Liver (tissue), 3 donors: ENCODE data around the gene C9orf85.

Experiments used
- EGR1 ChIP-seq, 2 donors: IDR thresholded peaks; 2 replicates each; pipeline ENCODE4 v1.6.1; 2016 to 2018; ENCODE audit warnings: antibody characterized with exemption in 2 of 2, low read depth in 2 of 2
- GABPA ChIP-seq, 2 donors: IDR thresholded peaks in 1 of 2; conservative IDR thresholded peaks in 1 of 2; 2 replicates each; pipeline ENCODE4 v1.6.1; 2016; ENCODE audit warnings: antibody characterized with exemption in 2 of 2, mild to moderate bottlenecking in 1 of 2, moderate library complexity in 1 of 2
- JUND ChIP-seq, 2 donors: IDR thresholded peaks; 2 replicates each; pipeline ENCODE4 v1.6.1; 2016; ENCODE audit warnings: antibody characterized with exemption in 2 of 2
- RAD21 ChIP-seq, 2 donors: IDR thresholded peaks; 2 replicates each; pipeline ENCODE4 v1.6.1; 2016; ENCODE audit warnings: antibody characterized with exemption in 2 of 2, mild to moderate bottlenecking in 2 of 2
- SP1 ChIP-seq: IDR thresholded peaks from 2 replicates; pipeline ENCODE4 v1.6.1; 2018; ENCODE audit warnings: antibody characterized with exemption, mild to moderate bottlenecking
- TAF1 ChIP-seq: conservative IDR thresholded peaks from 2 replicates; pipeline ENCODE4 v1.6.1; 2016; ENCODE audit warnings: antibody characterized with exemption, mild to moderate bottlenecking
- YY1 ChIP-seq: IDR thresholded peaks from 2 replicates; pipeline ENCODE4 v1.6.1; 2016; ENCODE audit warnings: antibody characterized with exemption, mild to moderate bottlenecking
- TF ChIP-seq, protein P1 (sequence below): fragments of 150-350 bp; IDR thresholded peaks from 2 replicates; pipeline ENCODE4 v1.5.1; 2017; ENCODE audit warnings: improper control_type of control experiment, low read depth, low read length; ENCODE audit not compliant: missing input control
- TF ChIP-seq, protein P2 (sequence below): IDR thresholded peaks from 2 replicates; pipeline ENCODE4 v1.6.1; 2016; ENCODE audit warnings: antibody characterized with exemption
- TF ChIP-seq, protein P3 (sequence below): IDR thresholded peaks from 2 replicates; pipeline ENCODE4 v1.6.1; 2016; ENCODE audit warnings: antibody characterized with exemption
- TF ChIP-seq, protein P4 (sequence below): IDR thresholded peaks from 2 replicates; pipeline ENCODE4 v1.6.1; 2016; ENCODE audit warnings: antibody characterized with exemption, mild to moderate bottlenecking
- TF ChIP-seq, protein P5 (sequence below): IDR thresholded peaks from 2 replicates; pipeline ENCODE4 v1.6.1; 2016; ENCODE audit warnings: antibody characterized with exemption
- donor health status: healthy.
- donor health status: healthy.

DNA sequence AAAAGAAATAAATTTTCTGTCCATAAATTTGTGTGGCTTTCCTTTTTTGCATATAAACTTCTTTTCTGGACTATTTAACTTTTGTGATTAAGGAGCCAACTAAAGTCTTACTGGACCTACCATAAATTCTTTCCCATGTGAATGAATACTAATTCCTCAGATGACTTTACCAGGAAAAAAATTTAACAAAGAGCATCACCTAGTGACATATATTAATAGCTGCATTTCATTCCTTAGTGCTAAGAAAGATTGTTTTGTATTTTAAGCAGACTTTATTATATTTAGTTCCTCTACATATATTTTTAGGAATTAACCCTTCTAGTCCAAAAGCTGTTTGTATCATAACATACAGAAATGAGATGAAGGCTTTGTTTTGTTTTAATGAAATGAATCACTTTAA lies 64.4 kb downstream of the C9orf85 start:
- TF ChIP-seq YY1, result no peak
- TF ChIP-seq, protein P1, sequence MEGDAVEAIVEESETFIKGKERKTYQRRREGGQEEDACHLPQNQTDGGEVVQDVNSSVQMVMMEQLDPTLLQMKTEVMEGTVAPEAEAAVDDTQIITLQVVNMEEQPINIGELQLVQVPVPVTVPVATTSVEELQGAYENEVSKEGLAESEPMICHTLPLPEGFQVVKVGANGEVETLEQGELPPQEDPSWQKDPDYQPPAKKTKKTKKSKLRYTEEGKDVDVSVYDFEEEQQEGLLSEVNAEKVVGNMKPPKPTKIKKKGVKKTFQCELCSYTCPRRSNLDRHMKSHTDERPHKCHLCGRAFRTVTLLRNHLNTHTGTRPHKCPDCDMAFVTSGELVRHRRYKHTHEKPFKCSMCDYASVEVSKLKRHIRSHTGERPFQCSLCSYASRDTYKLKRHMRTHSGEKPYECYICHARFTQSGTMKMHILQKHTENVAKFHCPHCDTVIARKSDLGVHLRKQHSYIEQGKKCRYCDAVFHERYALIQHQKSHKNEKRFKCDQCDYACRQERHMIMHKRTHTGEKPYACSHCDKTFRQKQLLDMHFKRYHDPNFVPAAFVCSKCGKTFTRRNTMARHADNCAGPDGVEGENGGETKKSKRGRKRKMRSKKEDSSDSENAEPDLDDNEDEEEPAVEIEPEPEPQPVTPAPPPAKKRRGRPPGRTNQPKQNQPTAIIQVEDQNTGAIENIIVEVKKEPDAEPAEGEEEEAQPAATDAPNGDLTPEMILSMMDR, result peak; percentile 37
- no peak for TF ChIP-seq SP1
- TF ChIP-seq, protein P2, sequence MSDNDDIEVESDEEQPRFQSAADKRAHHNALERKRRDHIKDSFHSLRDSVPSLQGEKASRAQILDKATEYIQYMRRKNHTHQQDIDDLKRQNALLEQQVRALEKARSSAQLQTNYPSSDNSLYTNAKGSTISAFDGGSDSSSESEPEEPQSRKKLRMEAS, result no peak
- no peak for TF ChIP-seq TAF1
- TF ChIP-seq GABPA (IDR thresholded peaks at IDR 0.05 in 1 of 2, conservative IDR thresholded peaks at IDR 0.05 in 1 of 2), result no peak
- no peak for TF ChIP-seq JUND (IDR thresholded peaks at IDR 0.05)
- TF ChIP-seq, protein P3, sequence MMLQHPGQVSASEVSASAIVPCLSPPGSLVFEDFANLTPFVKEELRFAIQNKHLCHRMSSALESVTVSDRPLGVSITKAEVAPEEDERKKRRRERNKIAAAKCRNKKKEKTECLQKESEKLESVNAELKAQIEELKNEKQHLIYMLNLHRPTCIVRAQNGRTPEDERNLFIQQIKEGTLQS, result no peak
- TF ChIP-seq, protein P4, sequence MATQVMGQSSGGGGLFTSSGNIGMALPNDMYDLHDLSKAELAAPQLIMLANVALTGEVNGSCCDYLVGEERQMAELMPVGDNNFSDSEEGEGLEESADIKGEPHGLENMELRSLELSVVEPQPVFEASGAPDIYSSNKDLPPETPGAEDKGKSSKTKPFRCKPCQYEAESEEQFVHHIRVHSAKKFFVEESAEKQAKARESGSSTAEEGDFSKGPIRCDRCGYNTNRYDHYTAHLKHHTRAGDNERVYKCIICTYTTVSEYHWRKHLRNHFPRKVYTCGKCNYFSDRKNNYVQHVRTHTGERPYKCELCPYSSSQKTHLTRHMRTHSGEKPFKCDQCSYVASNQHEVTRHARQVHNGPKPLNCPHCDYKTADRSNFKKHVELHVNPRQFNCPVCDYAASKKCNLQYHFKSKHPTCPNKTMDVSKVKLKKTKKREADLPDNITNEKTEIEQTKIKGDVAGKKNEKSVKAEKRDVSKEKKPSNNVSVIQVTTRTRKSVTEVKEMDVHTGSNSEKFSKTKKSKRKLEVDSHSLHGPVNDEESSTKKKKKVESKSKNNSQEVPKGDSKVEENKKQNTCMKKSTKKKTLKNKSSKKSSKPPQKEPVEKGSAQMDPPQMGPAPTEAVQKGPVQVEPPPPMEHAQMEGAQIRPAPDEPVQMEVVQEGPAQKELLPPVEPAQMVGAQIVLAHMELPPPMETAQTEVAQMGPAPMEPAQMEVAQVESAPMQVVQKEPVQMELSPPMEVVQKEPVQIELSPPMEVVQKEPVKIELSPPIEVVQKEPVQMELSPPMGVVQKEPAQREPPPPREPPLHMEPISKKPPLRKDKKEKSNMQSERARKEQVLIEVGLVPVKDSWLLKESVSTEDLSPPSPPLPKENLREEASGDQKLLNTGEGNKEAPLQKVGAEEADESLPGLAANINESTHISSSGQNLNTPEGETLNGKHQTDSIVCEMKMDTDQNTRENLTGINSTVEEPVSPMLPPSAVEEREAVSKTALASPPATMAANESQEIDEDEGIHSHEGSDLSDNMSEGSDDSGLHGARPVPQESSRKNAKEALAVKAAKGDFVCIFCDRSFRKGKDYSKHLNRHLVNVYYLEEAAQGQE, result no peak
- TF ChIP-seq EGR1 (IDR thresholded peaks at IDR 0.05; ENCODE audit: low read depth in 2 of 2), result no peak
- TF ChIP-seq RAD21 (IDR thresholded peaks at IDR 0.05), result peak; percentile 71 to 73
- TF ChIP-seq, protein P5, sequence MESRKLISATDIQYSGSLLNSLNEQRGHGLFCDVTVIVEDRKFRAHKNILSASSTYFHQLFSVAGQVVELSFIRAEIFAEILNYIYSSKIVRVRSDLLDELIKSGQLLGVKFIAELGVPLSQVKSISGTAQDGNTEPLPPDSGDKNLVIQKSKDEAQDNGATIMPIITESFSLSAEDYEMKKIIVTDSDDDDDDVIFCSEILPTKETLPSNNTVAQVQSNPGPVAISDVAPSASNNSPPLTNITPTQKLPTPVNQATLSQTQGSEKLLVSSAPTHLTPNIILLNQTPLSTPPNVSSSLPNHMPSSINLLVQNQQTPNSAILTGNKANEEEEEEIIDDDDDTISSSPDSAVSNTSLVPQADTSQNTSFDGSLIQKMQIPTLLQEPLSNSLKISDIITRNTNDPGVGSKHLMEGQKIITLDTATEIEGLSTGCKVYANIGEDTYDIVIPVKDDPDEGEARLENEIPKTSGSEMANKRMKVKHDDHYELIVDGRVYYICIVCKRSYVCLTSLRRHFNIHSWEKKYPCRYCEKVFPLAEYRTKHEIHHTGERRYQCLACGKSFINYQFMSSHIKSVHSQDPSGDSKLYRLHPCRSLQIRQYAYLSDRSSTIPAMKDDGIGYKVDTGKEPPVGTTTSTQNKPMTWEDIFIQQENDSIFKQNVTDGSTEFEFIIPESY, result no peak
